GM12891 (cell line): ENCODE data around the gene SLC28A1.

ENCODE experiments used
- PAX5 ChIP-seq: IDR thresholded peaks from 2 replicates; pipeline ENCODE4 v1.6.1; 2011; ENCODE audit warnings: low read length, moderate library complexity, mild to moderate bottlenecking; ENCODE audit not compliant: insufficient read depth, severe bottlenecking
- POLR2A ChIP-seq: IDR thresholded peaks from 2 replicates; pipeline ENCODE4 v1.6.1; 2011; ENCODE audit warnings: low read depth, low read length, control low read depth
- POLR2AphosphoS5 ChIP-seq: IDR thresholded peaks from 2 replicates; pipeline ENCODE4 v1.6.1; 2011; ENCODE audit warnings: low read depth, low read length, control low read depth
- POU2F2 ChIP-seq: IDR thresholded peaks from 2 replicates; pipeline ENCODE4 v1.6.1; 2011; ENCODE audit warnings: low read depth, mild to moderate bottlenecking, control low read depth, low read length, moderate library complexity
- SPI1 ChIP-seq: IDR thresholded peaks from 2 replicates; pipeline ENCODE4 v1.6.1; 2011; ENCODE audit warnings: low read depth, low read length, control low read depth
- TAF1 ChIP-seq: IDR thresholded peaks from 2 replicates; pipeline ENCODE4 v1.6.1; 2011; ENCODE audit warnings: low read depth, low read length, control low read depth

DNA sequence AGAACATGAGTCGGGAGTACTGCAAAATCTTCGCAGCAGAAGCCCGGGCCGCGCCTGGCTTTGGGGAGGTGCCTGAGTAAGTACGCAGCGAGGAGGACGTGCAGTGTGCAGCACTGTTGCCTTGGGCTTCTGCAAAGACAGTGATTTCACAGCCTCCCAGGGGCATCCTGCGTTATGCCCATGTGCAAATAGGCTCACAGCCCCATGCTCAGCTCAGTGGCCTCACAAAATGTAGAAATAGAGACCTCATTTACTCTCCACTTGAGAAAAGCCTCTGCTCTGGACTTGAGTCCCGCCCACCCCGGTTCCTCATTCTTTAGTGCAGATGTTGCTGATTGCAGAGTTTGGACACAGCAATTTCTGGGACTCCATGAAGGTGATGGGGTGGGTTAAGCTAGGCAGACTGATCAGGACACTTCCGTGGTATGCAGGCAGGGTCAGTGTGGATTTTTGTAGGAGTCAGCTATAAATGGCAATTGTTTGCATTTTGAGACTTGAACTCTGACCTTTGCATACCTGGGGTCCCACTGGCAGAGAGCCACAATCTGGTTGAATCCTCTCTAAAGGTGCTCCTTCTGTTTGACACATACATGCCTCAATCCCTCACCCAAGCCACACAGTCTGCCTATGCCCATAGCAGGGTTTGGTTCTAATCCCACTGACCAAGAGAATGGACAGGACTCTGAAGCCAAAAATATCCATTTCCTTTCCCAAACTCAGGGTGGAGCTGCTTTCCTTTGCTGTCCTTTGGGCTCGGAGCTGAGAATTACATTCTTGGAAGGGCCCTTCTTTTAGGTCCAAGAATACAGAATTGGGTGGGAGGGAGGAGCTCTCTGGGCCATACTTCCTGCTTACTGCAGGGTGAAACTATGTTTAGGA is 20.7 kb upstream of the SLC28A1 start:
- TF ChIP-seq POLR2AphosphoS5 = no peak
- TF ChIP-seq SPI1 = no peak
- no peak for TF ChIP-seq POLR2A
- no peak for TF ChIP-seq TAF1
- TF ChIP-seq PAX5 = no peak
- TF ChIP-seq POU2F2 = no peak
